Left ventricle myocardium inferior (tissue), 1 donor: Measurements from ENCODE around the gene LCE4A. TPM values are rescaled to one million over a fixed set of nuclear protein-coding genes. Genes with fewer than 3 reads are reported as not detected.
"Not testable (repeated sequence)": the region's sequence is repeated elsewhere in the genome, so short reads cannot be mapped to it uniquely, and the experiment has no call there.

ENCODE experiments used
- DNase-seq: peaks from one replicate; pipeline ENCODE4 v3.0.0-alpha.2; 2020
- H3K27ac ChIP-seq: fragments of 200-600 bp; replicated peaks from 2 replicates; pipeline ENCODE4 v1.8.0; 2021
- H3K27me3 ChIP-seq: fragments of 200-600 bp; 2 replicates; pipeline ENCODE4 v1.8.0; 2021; ENCODE audit warnings: low read depth
- H3K36me3 ChIP-seq: fragments of 200-600 bp; 2 replicates; pipeline ENCODE4 v1.8.0; 2021
- H3K4me1 ChIP-seq: fragments of 200-600 bp; 2 replicates; pipeline ENCODE4 v1.8.0; 2021
- H3K4me3 ChIP-seq: fragments of 200-600 bp; 2 replicates; pipeline ENCODE4 v1.8.0; 2021; ENCODE audit warnings: mild to moderate bottlenecking, moderate library complexity
- H3K9me3 ChIP-seq: fragments of 200-600 bp; replicated peaks from 2 replicates; pipeline ENCODE4 v1.8.0; 2021
- CTCF ChIP-seq: fragments of 200-600 bp; IDR thresholded peaks from 2 replicates; pipeline ENCODE4 v1.8.0; 2021; ENCODE audit warnings: antibody characterized with exemption, mild to moderate bottlenecking, borderline replicate concordance
- intact Hi-C: fragments of 100-400 bp; cut with micrococcal nuclease; formaldehyde crosslinking; loops from one replicate; pipeline ENCODE4 v1.11.0; 2022
- total RNA-seq: library from RNA; stranded (reverse); fragmentation: NEBNext Ultra II Directional; extraction: Animal tissue kit (Norgen Biotek cat#: 25700); gene quantifications from one replicate; pipeline ENCODE4 v1.2.1, GENCODE V29; 2021
- donor health status: DM: no; HTN: yes; CAD: no; lungs with severe emphysema.

LCE4A gene
- total RNA-seq, 1 donor from 2014 or later = not detected

GRCh38 chr1:152679459-152679858 lies 28.5 kb upstream of the LCE4A start:
- H3K27ac ChIP-seq = no peak overlapping the region
- no peaks in the 10 kb centered on the region for H3K36me3 ChIP-seq
- intact Hi-C loops = no loop called here
- no peak for TF ChIP-seq CTCF
- H3K4me3 ChIP-seq = no peak overlapping the region
- no peaks in the 10 kb centered on the region for H3K9me3 ChIP-seq
- no peaks in the 10 kb centered on the region for H3K4me1 ChIP-seq
- DNase-seq = no peak
- peaks cover 15% of the 10 kb centered on the region for H3K27me3 ChIP-seq

- Histone ChIP-seq H3K4me3 (no peak overlapping the region), H3K27ac (no peak overlapping the region), H3K36me3 (no peaks in the 10 kb centered on the region), H3K27me3 (peaks cover 15% of the 10 kb centered on the region), H3K9me3 (no peaks in the 10 kb centered on the region), H3K4me1 (no peaks in the 10 kb centered on the region)
- DNase-seq = no peak
- intact Hi-C loops = no loop called here
- no peak for TF ChIP-seq CTCF
Observed at GRCh38 chr1:152681616-152682015, 26.3 kb upstream of the LCE4A start.

- DNase-seq = no peak
- Histone ChIP-seq H3K36me3 (no peaks in the 10 kb centered on the region), H3K27ac (no peak overlapping the region), H3K4me1 (no peaks in the 10 kb centered on the region), H3K27me3 (peaks cover 12% of the 10 kb centered on the region), H3K9me3 (no peaks in the 10 kb centered on the region), H3K4me3 (no peak overlapping the region)
- intact Hi-C loops = no loop called here
- TF ChIP-seq CTCF = no peak
Observed at GRCh38 chr1:152683846-152684245, 24.1 kb upstream of the LCE4A start.

GRCh38 chr1:152685823-152686222 lies 22.1 kb upstream of the LCE4A start, which contains the start of gene LCE2B:
Gene LCE2B, plus strand, starts transcription at chr1:152686123. Its CDS starts 721 bp downstream, at chr1:152686844.
- H3K9me3 ChIP-seq, H3K27me3 ChIP-seq, H3K4me1 ChIP-seq, DNase-seq, H3K4me3 ChIP-seq, H3K36me3 ChIP-seq, intact Hi-C loops, H3K27ac ChIP-seq: not testable (repeated sequence)

GRCh38 chr1:152697701-152698600 lies 10.0 kb upstream of the LCE4A start, which contains the start of gene LCE2A:
Gene LCE2A, plus strand, starts transcription at chr1:152698345. Its CDS starts 557 bp downstream, at chr1:152698902.
- H3K36me3 ChIP-seq = no peaks in the 10 kb centered on the region
- intact Hi-C loops = no loop called here
- no peak within 1 kb of the TSS for H3K4me3 ChIP-seq
- peaks cover 4% of the 10 kb centered on the region for H3K9me3 ChIP-seq
- DNase-seq = no peak
- no peak for TF ChIP-seq CTCF
- H3K27ac ChIP-seq = no peak within 1 kb of the TSS
- no peaks in the 10 kb centered on the region for H3K4me1 ChIP-seq
- H3K27me3 ChIP-seq = no peaks in the 10 kb centered on the region

GRCh38 chr1:152699746-152700145 lies 8.2 kb upstream of the LCE4A start:
- H3K9me3 ChIP-seq = peaks cover 12% of the 10 kb centered on the region
- TF ChIP-seq CTCF = no peak
- H3K27me3 ChIP-seq = no peaks in the 10 kb centered on the region
- no peaks in the 10 kb centered on the region for H3K36me3 ChIP-seq
- no peak overlapping the region for H3K4me3 ChIP-seq
- no peak overlapping the region for H3K27ac ChIP-seq
- no peaks in the 10 kb centered on the region for H3K4me1 ChIP-seq
- intact Hi-C loops = no loop called here
- no peak for DNase-seq
